Mammary epithelial cell (primary cell): ENCODE measurements around the gene ZNF672.

Source experiments
- CTCF ChIP-seq, 2 donors: IDR thresholded peaks in 1 of 2; conservative IDR thresholded peaks in 1 of 2; 2 replicates each; pipeline ENCODE4 v1.5.1; 2011 to 2012; ENCODE audit warnings: inconsistent platforms in 2 of 2, low read length in 2 of 2, mild to moderate bottlenecking in 2 of 2, control low read depth in 1 of 2, low read depth in 1 of 2; ENCODE audit not compliant: insufficient read depth in 1 of 2; ENCODE audit errors: extremely low read depth in 1 of 2
- EZH2 ChIP-seq: IDR thresholded peaks from 2 replicates; pipeline ENCODE4 v1.6.1; 2012; ENCODE audit warnings: low read length, inconsistent platforms, borderline replicate concordance

GRCh38 chr1:248852481-248853405 is 14.7 kb downstream of the ZNF672 start:
- TF ChIP-seq CTCF (conservative IDR thresholded peaks at IDR 0.05 in 1 of 2, IDR thresholded peaks at IDR 0.05 in 1 of 2; ENCODE audit: extremely low read depth in 1 of 2, insufficient read depth in 1 of 2, low read depth in 1 of 2, low read length in 2 of 2): no peak
- no peak for TF ChIP-seq EZH2
